ENCODE measurements around the gene SGPP2. TPM values are rescaled to one million over a fixed set of nuclear protein-coding genes. Genes with fewer than 3 reads are reported as not detected.
A peak's percentile ranks its signal among the peaks of the same experiment; 100 is the strongest.

Gene SGPP2
- total RNA-seq, 2 experiments from 2014 or later = 2.7 to 3.1 TPM

- no peaks in the 10 kb centered on the region for H3K4me1 Mint-ChIP-seq
- H3K27ac Mint-ChIP-seq = no peak overlapping the region
- H3K36me3 Mint-ChIP-seq (ENCODE audit: low read depth) = no peaks in the 10 kb centered on the region
- ChIA-PET CTCF (no interaction called here), POLR2A (no interaction called here)
- no peaks in the 10 kb centered on the region for H3K27me3 Mint-ChIP-seq
- no peak for DNase-seq
- no peak overlapping the region for H3K4me3 Mint-ChIP-seq
- no peaks in the 10 kb centered on the region for H3K9me3 Mint-ChIP-seq
Observed at GRCh38 chr2:222535477-222535876, 111.1 kb downstream of the SGPP2 start.

- POLR2A ChIA-PET = no interaction called here
Observed at GRCh38 chr2:222538535-222538934, 114.2 kb downstream of the SGPP2 start.

GRCh38 chr2:222544661-222545060 lies 120.3 kb downstream of the SGPP2 start:
- no peak overlapping the region for H3K27ac Mint-ChIP-seq
- CTCF ChIA-PET = interaction anchor here (1.1 kb wide), 1 partner anchor 227 kb away, joined by 5 read pairs; no protein-coding TSS in a partner anchor
- POLR2A ChIA-PET = no interaction called here
- peaks cover 2% of the 10 kb centered on the region for H3K27me3 Mint-ChIP-seq
- H3K4me3 Mint-ChIP-seq = no peak overlapping the region
- no peaks in the 10 kb centered on the region for H3K4me1 Mint-ChIP-seq
- DNase-seq = no peak
- no peaks in the 10 kb centered on the region for H3K9me3 Mint-ChIP-seq
- H3K36me3 Mint-ChIP-seq (ENCODE audit: low read depth) = no peaks in the 10 kb centered on the region

More at GRCh38 chr2:222538535-222538934, 114.2 kb downstream of the SGPP2 start:
- H3K36me3 Mint-ChIP-seq (ENCODE audit: low read depth) = no peaks in the 10 kb centered on the region
- H3K27ac Mint-ChIP-seq = no peak overlapping the region
- H3K9me3 Mint-ChIP-seq = no peaks in the 10 kb centered on the region
- no peak for DNase-seq
- no peaks in the 10 kb centered on the region for H3K27me3 Mint-ChIP-seq
- H3K4me3 Mint-ChIP-seq = no peak overlapping the region
- no peaks in the 10 kb centered on the region for H3K4me1 Mint-ChIP-seq
- CTCF ChIA-PET = interaction anchor here (1.3 kb wide), 1 partner anchor 221 kb away, joined by 5 read pairs; no protein-coding TSS in a partner anchor

GRCh38 chr2:222545823-222546795 lies 121.8 kb downstream of the SGPP2 start:
- Mint-ChIP-seq H3K4me3 (no peak overlapping the region), H3K9me3 (no peaks in the 10 kb centered on the region), H3K4me1 (no peaks in the 10 kb centered on the region), H3K36me3 (ENCODE audit: low read depth) (no peaks in the 10 kb centered on the region), H3K27me3 (peaks cover 4% of the 10 kb centered on the region), H3K27ac (no peak overlapping the region)
- ChIA-PET CTCF (interaction anchor here (0.7 kb wide), 1 partner anchor 507 kb away, joined by 3 read pairs; no protein-coding TSS in a partner anchor), POLR2A (interaction anchor here (0.6 kb wide), 1 partner anchor 260 kb away, joined by 3 read pairs; no protein-coding TSS in a partner anchor)
- DNase-seq = no peak

- H3K27ac Mint-ChIP-seq = no peak overlapping the region
- no peaks in the 10 kb centered on the region for H3K4me1 Mint-ChIP-seq
Observed at GRCh38 chr2:222547083-222547482, 122.7 kb downstream of the SGPP2 start.

GRCh38 chr2:222548992-222549391 lies 124.6 kb downstream of the SGPP2 start:
- H3K4me1 Mint-ChIP-seq = no peaks in the 10 kb centered on the region
- H3K9me3 Mint-ChIP-seq = no peaks in the 10 kb centered on the region
- no peak for DNase-seq
- ChIA-PET POLR2A (no interaction called here), CTCF (interaction anchor here (1.4 kb wide), 1 partner anchor 231 kb away, joined by 4 read pairs; no protein-coding TSS in a partner anchor)
- H3K27me3 Mint-ChIP-seq = peaks cover 5% of the 10 kb centered on the region
- H3K27ac Mint-ChIP-seq = no peak overlapping the region
- no peaks in the 10 kb centered on the region for H3K36me3 Mint-ChIP-seq (ENCODE audit: low read depth)
- no peak overlapping the region for H3K4me3 Mint-ChIP-seq

More at GRCh38 chr2:222547083-222547482, 122.7 kb downstream of the SGPP2 start:
- Mint-ChIP-seq H3K4me3 (no peak overlapping the region), H3K27me3 (peaks cover 5% of the 10 kb centered on the region), H3K9me3 (no peaks in the 10 kb centered on the region), H3K36me3 (ENCODE audit: low read depth) (no peaks in the 10 kb centered on the region)
- DNase-seq = no peak
- CTCF ChIA-PET = no interaction called here
- POLR2A ChIA-PET = interaction anchor here (0.6 kb wide), 1 partner anchor 260 kb away, joined by 3 read pairs; no protein-coding TSS in a partner anchor

- H3K4me3 Mint-ChIP-seq = no peak overlapping the region
- ChIA-PET POLR2A (no interaction called here), CTCF (interaction anchor here (0.8 kb wide), 1 partner anchor 49 kb away, joined by 4 read pairs; no protein-coding TSS in a partner anchor)
- no peak overlapping the region for H3K27ac Mint-ChIP-seq
- peaks cover 3% of the 10 kb centered on the region for H3K27me3 Mint-ChIP-seq
- H3K9me3 Mint-ChIP-seq = no peaks in the 10 kb centered on the region
- no peak for DNase-seq
- H3K36me3 Mint-ChIP-seq (ENCODE audit: low read depth) = no peaks in the 10 kb centered on the region
- H3K4me1 Mint-ChIP-seq = no peaks in the 10 kb centered on the region
Observed at GRCh38 chr2:222554517-222554916, 130.2 kb downstream of the SGPP2 start.

GRCh38 chr2:222561151-222561550 lies 136.8 kb downstream of the SGPP2 start:
- DNase-seq = no peak
- no peaks in the 10 kb centered on the region for H3K4me1 Mint-ChIP-seq
- H3K27ac Mint-ChIP-seq = no peak overlapping the region
- H3K4me3 Mint-ChIP-seq = no peak overlapping the region
- no peaks in the 10 kb centered on the region for H3K27me3 Mint-ChIP-seq
- peaks cover 1% of the 10 kb centered on the region for H3K36me3 Mint-ChIP-seq (ENCODE audit: low read depth)
- ChIA-PET CTCF (interaction anchor here (1.0 to 4.6 kb wide), 4 partner anchors 94 to 536 kb away, joined by 3 to 45 read pairs (median 10); no protein-coding TSS in a partner anchor), POLR2A (no interaction called here)
- H3K9me3 Mint-ChIP-seq = no peaks in the 10 kb centered on the region

GRCh38 chr2:222561817-222562645 lies 137.7 kb downstream of the SGPP2 start:
- Mint-ChIP-seq H3K36me3 (ENCODE audit: low read depth) (peaks cover 8% of the 10 kb centered on the region), H3K4me3 (no peak overlapping the region), H3K27ac (no peak overlapping the region), H3K4me1 (no peaks in the 10 kb centered on the region), H3K27me3 (no peaks in the 10 kb centered on the region), H3K9me3 (no peaks in the 10 kb centered on the region)
- CTCF ChIA-PET = interaction anchor here (0.8 to 4.6 kb wide), 8 partner anchors 9 to 537 kb away, joined by 3 to 45 read pairs (median 4); no protein-coding TSS in a partner anchor
- DNase-seq = peak; percentile 38
- POLR2A ChIA-PET = no interaction called here

- CTCF ChIA-PET = no interaction called here
- POLR2A ChIA-PET = no interaction called here
- Mint-ChIP-seq H3K27me3 (no peaks in the 10 kb centered on the region), H3K4me3 (no peak overlapping the region), H3K9me3 (no peaks in the 10 kb centered on the region), H3K36me3 (ENCODE audit: low read depth) (peaks cover 13% of the 10 kb centered on the region), H3K4me1 (no peaks in the 10 kb centered on the region), H3K27ac (no peak overlapping the region)
- no peak for DNase-seq
Observed at GRCh38 chr2:222563106-222563718, 138.9 kb downstream of the SGPP2 start.

- H3K9me3 Mint-ChIP-seq = no peaks in the 10 kb centered on the region
- H3K4me1 Mint-ChIP-seq = no peaks in the 10 kb centered on the region
- ChIA-PET CTCF (interaction anchor here (1.2 to 2.0 kb wide), 2 partner anchors 242 to 246 kb away, joined by 3 to 8 read pairs; no protein-coding TSS in a partner anchor), POLR2A (no interaction called here)
- no peak for DNase-seq
- H3K36me3 Mint-ChIP-seq (ENCODE audit: low read depth) = peaks cover 13% of the 10 kb centered on the region
- no peaks in the 10 kb centered on the region for H3K27me3 Mint-ChIP-seq
- no peak overlapping the region for H3K27ac Mint-ChIP-seq
- no peak overlapping the region for H3K4me3 Mint-ChIP-seq
Observed at GRCh38 chr2:222563936-222564335, 139.6 kb downstream of the SGPP2 start.

- H3K27ac Mint-ChIP-seq = no peak overlapping the region
- no peaks in the 10 kb centered on the region for H3K4me1 Mint-ChIP-seq
- peaks cover 17% of the 10 kb centered on the region for H3K36me3 Mint-ChIP-seq (ENCODE audit: low read depth)
- no peaks in the 10 kb centered on the region for H3K27me3 Mint-ChIP-seq
- H3K4me3 Mint-ChIP-seq = no peak overlapping the region
- ChIA-PET CTCF (no interaction called here), POLR2A (interaction anchor here (1.0 kb wide), 1 partner anchor 247 kb away, joined by 3 read pairs; no protein-coding TSS in a partner anchor)
- no peak for DNase-seq
- H3K9me3 Mint-ChIP-seq = no peaks in the 10 kb centered on the region
Observed at GRCh38 chr2:222566229-222566628, 141.9 kb downstream of the SGPP2 start.

All from activated CD4-positive, alpha-beta memory T cell treated with anti-CD3 and anti-CD28 coated beads, Interleukin-2, amount 10 ng/mL, durations not matched to agents 7 days and 5 days (primary cell).